Upper lobe of left lung (tissue), 4 donors: ENCODE results near the gene CEP164.
"Not testable (repeated sequence)": the region's sequence is repeated elsewhere in the genome, so short reads cannot be mapped to it uniquely, and the experiment has no call there.

Experiments
- CTCF ChIP-seq, 6 experiments: fragments of 450-650 bp in 4 of 6; fragments of 200-600 bp in 2 of 6; sonication (generic) in 2 of 6; IDR thresholded peaks; one replicate each; pipeline ENCODE4 v1.5.1; 2016 to 2019; ENCODE audit warnings: antibody characterized with exemption in 6 of 6
- POLR2A ChIP-seq, 4 donors: fragments of 450-650 bp; IDR thresholded peaks; one replicate each; pipeline ENCODE4 v1.5.1; 2016 to 2017; ENCODE audit warnings: antibody characterized with exemption in 4 of 4, mild to moderate bottlenecking in 2 of 4
- POLR2AphosphoS5 ChIP-seq, 2 donors: sonication (generic); formaldehyde crosslinking; IDR thresholded peaks; one replicate each; pipeline ENCODE4 v1.5.1; 2017; ENCODE audit warnings: antibody characterized with exemption in 2 of 2

DNA sequence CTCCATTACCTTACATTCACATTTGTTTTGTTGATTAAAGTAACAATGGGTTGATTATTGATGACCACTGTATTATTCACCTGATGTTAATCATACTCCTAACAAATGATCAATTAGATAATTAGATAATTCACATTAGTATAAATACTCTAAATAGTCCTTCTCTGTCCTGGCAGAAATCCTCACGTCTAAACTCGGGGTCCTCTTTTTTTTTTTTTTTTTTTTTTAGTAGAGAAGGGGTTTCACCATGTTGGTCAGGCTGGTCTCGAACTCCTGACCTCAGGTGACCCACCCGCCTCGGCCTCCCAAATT is 443 bp upstream of the CEP164 start:
- TF ChIP-seq CTCF, POLR2AphosphoS5, POLR2A (IDR thresholded peaks at IDR 0.05): not testable (repeated sequence)
